ENCODE data around the gene SIRT7. TPM values are rescaled to one million over a fixed set of nuclear protein-coding genes. Genes with fewer than 3 reads are reported as not detected.

The SIRT7 gene
- polyA plus RNA-seq, 1 donor from 2014 or later = 44.5 TPM

GRCh38 chr17:81877569-81877968 lies 40.4 kb downstream of the SIRT7 start:
- Histone ChIP-seq H3K27ac (ENCODE audit: low read length) (no peak overlapping the region), H3K4me3 (ENCODE audit: low read length) (no peak overlapping the region), H4K20me1 (ENCODE audit: insufficient read depth) (no peaks in the 10 kb centered on the region), H3K9me3 (ENCODE audit: low read length) (no peaks in the 10 kb centered on the region), H3F3A (ENCODE audit: insufficient read depth, low read length, poor library complexity, severe bottlenecking) (no peaks in the 10 kb centered on the region), H3K9ac (ENCODE audit: low read length) (no peak overlapping the region), H3K36me3 (ENCODE audit: insufficient read depth, low read length) (no peaks in the 10 kb centered on the region), H3K27me3 (ENCODE audit: insufficient read depth, low read depth, low read length) (no peaks in the 10 kb centered on the region), H3K4me2 (ENCODE audit: low read length) (no peak overlapping the region), H2AFZ (ENCODE audit: low read depth, low read length) (no peak overlapping the region), H3K79me2 (replicated peaks; ENCODE audit: insufficient read depth, low read length) (no peaks in the 10 kb centered on the region), H3K9me2 (ENCODE audit: insufficient read depth, low read length) (no peaks in the 10 kb centered on the region)
- TF ChIP-seq EZH2 (IDR thresholded peaks at IDR 0.05; ENCODE audit: borderline replicate concordance, insufficient read depth, low read length, poor library complexity, severe bottlenecking) = no peak
- no peak for TF ChIP-seq RAD21 (conservative IDR thresholded peaks at IDR 0.05)
- TF ChIP-seq TAF1 (IDR thresholded peaks at IDR 0.05; ENCODE audit: low read depth) = no peak
- TF ChIP-seq POLR2AphosphoS5 (IDR thresholded peaks at IDR 0.05) = no peak
- TF ChIP-seq CTCF (IDR thresholded peaks at IDR 0.05; ENCODE audit: poor library complexity, severe bottlenecking) = no peak
- no peak for TF ChIP-seq EP300 (conservative IDR thresholded peaks at IDR 0.05; ENCODE audit: poor library complexity, severe bottlenecking)
- no peak for TF ChIP-seq SMC3 (conservative IDR thresholded peaks at IDR 0.05; ENCODE audit: poor library complexity)
- TF ChIP-seq MXI1 (conservative IDR thresholded peaks at IDR 0.05; ENCODE audit: poor library complexity, severe bottlenecking) = no peak
- no peak for TF ChIP-seq REST (IDR thresholded peaks at IDR 0.05; ENCODE audit: borderline replicate concordance)

- peak overlapping the region; percentile 94 for H3K27ac ChIP-seq (ENCODE audit: low read length)
Observed at GRCh38 chr17:81871387-81872230, 46.4 kb downstream of the SIRT7 start.

More at GRCh38 chr17:81871387-81872230, 46.4 kb downstream of the SIRT7 start:
- Histone ChIP-seq H3K4me2 (ENCODE audit: low read length) (peak overlapping the region; percentile 63), H3K79me2 (replicated peaks; ENCODE audit: insufficient read depth, low read length) (peaks cover 13% of the 10 kb centered on the region), H3K9ac (ENCODE audit: low read length) (peak overlapping the region; percentile 96), H3K4me3 (ENCODE audit: low read length) (peak overlapping the region; percentile 97), H3K36me3 (ENCODE audit: insufficient read depth, low read length) (no peaks in the 10 kb centered on the region), H4K20me1 (ENCODE audit: insufficient read depth) (no peaks in the 10 kb centered on the region), H3F3A (ENCODE audit: insufficient read depth, low read length, poor library complexity, severe bottlenecking) (no peaks in the 10 kb centered on the region), H3K9me3 (ENCODE audit: low read length) (no peaks in the 10 kb centered on the region), H3K9me2 (ENCODE audit: insufficient read depth, low read length) (no peaks in the 10 kb centered on the region), H3K27me3 (ENCODE audit: insufficient read depth, low read depth, low read length) (no peaks in the 10 kb centered on the region), H2AFZ (ENCODE audit: low read depth, low read length) (peak overlapping the region; percentile 83)
- no peak for TF ChIP-seq RAD21 (conservative IDR thresholded peaks at IDR 0.05)
- TF ChIP-seq REST (IDR thresholded peaks at IDR 0.05; ENCODE audit: borderline replicate concordance) = peak; percentile 83
- peak; percentile 71 for TF ChIP-seq TAF1 (IDR thresholded peaks at IDR 0.05; ENCODE audit: low read depth)
- peak; percentile 53 for TF ChIP-seq SMC3 (conservative IDR thresholded peaks at IDR 0.05; ENCODE audit: poor library complexity)
- peak; percentile 63 for TF ChIP-seq CTCF (IDR thresholded peaks at IDR 0.05; ENCODE audit: poor library complexity, severe bottlenecking)
- TF ChIP-seq POLR2AphosphoS5 (IDR thresholded peaks at IDR 0.05) = peak; percentile 93
- TF ChIP-seq EZH2 (IDR thresholded peaks at IDR 0.05; ENCODE audit: borderline replicate concordance, insufficient read depth, low read length, poor library complexity, severe bottlenecking) = no peak
- TF ChIP-seq EP300 (conservative IDR thresholded peaks at IDR 0.05; ENCODE audit: poor library complexity, severe bottlenecking) = peak; percentile 79
- TF ChIP-seq MXI1 (conservative IDR thresholded peaks at IDR 0.05; ENCODE audit: poor library complexity, severe bottlenecking) = peak; percentile 98
